ENCODE results near the gene CCDC88C.

- TF ChIP-seq CTCF (IDR thresholded peaks at IDR 0.05) = no peak
- no peak for TF ChIP-seq POLR2AphosphoS5 (IDR thresholded peaks at IDR 0.05; ENCODE audit: low read depth, low read length)
- no peak for TF ChIP-seq TCF7L2 (IDR thresholded peaks at IDR 0.05; ENCODE audit: low read depth, low read length)
- TF ChIP-seq SIN3A (IDR thresholded peaks at IDR 0.05; ENCODE audit: borderline replicate concordance, insufficient read depth, low read depth, low read length) = no peak
- TF ChIP-seq REST (IDR thresholded peaks at IDR 0.05; ENCODE audit: insufficient read depth in 1 of 2, low read depth in 2 of 2, low read length in 1 of 2) = no peak
Measured at GRCh38 chr14:91278383-91278715, 139.3 kb downstream of the CCDC88C start.
